Limb (tissue), 2 donors: ENCODE data around the gene STRAP.
"Not testable (repeated sequence)": the region's sequence is repeated elsewhere in the genome, so short reads cannot be mapped to it uniquely, and the experiment has no call there.

Source experiments
- DNase-seq, 2 donors: peaks; one replicate each; pipeline ENCODE4 v3.0.0-alpha.2; 2016; ENCODE audit errors: extremely low spot score in 2 of 2

STRAP gene

DNA sequence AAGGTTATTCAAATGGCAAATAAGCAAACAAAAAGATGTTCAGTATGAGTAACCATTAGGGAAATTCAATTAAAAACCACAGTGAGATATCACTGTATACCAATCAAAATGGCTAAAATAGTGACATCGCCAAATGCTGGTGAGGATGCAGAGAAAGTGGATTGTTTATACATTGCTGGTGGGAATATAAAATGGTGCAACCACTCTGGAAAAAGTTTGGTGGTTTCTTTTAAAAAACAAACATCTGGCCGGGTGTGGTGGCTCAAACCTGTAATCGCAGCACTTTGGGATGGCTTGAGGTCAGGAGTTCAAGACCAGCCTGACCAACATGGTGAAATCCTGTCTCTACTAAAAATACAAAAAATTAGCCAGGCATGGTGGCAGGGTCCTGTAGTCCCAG is 14.0 kb upstream of the STRAP start:
- no peak for DNase-seq

DNA sequence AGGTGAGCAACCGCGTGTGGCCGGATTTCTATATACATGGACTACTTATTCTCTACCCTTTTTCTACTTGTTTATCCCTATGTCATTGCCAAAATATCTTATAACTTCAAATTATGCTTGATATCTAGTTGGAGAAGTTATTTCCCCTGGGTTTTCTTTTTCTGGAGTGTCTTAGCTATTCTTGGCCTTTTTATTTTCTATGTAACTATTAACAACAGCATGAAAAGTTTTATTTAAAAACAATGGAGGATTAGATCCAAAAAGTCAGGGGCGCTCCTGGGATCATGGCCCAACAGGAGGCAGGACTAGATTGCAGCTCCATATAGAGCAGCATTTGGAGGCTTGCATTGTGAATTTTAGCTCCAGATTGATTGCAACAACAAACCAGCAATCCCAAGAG is 8.6 kb upstream of the STRAP start:
- DNase-seq, result no peak

DNA sequence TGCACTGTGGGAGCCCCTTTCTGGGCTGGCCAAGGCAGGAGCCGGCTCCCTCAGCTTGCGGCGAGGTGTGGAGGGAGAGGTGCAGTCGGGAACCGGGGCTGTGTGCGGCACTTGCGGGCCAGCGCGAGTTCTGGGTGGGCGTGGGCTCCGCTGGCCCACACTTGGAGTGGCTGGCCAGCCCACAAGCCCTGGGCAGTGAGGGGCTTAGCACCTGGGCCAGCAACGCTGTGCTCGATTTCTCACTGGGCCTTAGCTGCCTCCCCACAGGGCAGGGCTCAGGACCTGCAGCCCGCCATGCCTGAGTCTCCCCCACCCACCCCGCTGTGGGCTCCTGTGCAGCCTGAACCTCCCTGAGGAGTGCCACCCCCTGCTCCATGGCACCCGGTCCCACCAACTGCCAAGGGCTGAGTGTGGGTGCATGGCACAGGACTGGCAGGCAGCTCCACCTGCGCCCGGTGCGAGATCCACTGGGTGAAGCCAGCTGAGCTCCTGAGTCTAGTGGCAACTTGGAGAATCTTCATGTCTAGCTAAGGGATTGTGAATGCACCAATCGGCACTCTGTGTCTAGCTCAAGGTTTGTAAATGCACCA is 7.5 kb upstream of the STRAP start:
- not testable (repeated sequence) for DNase-seq

DNA sequence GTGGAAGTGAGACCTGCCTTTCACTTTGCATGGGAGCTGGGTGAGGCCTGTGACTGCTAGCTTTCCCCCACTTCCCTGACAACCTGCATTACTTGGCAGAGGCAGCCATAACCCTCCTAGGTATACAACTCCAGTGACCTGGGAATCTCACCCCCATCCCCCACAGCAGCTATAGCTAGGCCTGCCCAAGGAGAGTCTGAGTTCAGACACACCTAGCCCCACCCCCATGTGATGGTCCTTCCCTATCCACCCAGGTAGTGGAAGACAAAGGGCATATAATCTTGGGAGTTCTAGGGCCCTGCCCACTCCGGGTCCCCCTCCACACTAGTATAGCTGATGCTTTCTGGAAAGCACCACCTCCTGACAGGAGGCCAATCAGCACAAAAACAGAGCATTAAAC is 6.3 kb upstream of the STRAP start:
- no peak for DNase-seq

DNA sequence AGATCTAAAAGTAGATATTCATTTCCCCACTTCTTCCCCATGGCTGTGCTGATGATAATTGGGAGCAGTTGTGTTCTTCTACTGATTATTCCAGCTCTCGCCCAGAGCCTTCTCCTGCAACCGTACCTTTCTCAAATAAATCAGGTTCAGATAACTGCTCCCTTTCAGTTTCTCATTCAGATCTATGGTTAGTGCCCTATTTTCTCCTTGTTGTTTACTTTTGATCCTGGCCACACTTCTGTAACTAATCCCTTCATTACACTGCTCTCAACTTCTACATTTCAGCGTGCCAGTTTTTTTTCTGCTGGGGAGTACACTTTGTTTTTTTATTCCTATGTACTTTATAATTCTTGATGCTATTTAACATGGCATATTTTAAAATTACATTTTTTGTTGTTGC is 2.8 kb upstream of the STRAP start:
- no peak for DNase-seq

DNA sequence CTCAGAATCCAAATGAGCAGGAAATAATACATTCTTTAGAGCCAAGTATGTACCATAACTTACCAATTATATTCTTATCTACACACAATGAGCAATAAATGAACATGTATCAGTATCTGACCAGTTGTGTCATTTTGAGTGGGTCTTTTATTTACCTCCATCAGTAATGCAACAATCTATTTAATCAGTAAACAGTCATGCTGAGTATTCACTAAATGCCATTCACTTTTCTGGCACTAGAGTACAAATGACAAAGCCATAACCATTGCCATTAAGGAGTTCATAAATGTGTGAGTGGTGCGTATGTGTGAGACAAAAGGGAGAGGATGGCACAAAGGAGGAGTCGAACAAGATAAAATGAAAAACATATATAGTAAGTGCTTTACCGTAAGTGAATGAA is 1.5 kb upstream of the STRAP start:
- DNase-seq, result no peak

DNA sequence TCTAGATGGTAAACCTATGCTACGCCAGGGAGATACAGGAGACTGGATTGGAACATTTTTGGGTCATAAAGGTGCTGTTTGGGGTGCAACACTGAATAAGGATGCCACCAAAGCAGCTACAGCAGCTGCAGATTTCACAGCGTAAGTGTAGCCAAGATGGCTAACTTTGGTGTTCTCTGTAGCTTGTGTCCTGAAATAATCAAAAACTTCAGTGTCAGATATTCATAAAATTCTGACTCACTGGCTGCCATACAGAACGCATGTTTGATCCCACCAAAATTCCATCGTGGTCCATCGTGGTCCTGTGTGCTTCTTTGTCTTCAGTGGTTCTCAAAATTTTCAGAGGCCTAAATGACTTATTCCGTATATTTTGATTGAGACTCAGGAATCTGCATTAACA is 1.3 kb downstream of the STRAP start:
- no peak for DNase-seq

DNA sequence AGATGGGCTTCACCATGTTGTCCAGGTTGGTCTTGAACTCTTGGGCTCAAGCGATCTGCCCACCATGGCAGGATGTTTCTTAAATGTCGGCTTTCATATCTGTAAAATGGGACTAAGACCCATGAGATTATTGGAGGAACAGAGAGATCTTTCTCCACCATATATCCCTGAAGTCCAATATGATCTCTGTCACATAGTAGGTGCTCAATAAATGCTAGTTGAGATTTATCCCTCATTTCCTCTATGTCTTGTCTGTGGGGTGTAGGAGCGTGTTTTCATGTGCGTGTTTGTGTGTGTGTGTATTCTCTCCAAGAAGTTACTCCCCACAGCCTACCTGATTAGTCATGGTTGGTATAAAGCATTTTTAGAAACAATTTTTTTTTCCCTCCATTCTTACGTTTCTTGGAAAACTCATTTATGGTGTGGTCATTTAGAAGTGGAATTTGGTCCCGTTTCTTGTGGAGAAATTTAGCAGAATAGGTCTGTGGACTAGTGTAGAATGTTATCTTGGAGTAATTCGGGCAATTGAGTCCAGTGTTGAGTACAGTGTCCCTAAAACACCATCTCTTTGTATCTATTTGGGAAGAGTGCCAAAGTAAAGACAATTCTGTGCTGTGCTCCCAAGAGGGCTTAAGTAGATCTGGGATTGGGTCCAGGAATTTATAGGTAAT is 4.3 kb downstream of the STRAP start:
- DNase-seq, result no peak

DNA sequence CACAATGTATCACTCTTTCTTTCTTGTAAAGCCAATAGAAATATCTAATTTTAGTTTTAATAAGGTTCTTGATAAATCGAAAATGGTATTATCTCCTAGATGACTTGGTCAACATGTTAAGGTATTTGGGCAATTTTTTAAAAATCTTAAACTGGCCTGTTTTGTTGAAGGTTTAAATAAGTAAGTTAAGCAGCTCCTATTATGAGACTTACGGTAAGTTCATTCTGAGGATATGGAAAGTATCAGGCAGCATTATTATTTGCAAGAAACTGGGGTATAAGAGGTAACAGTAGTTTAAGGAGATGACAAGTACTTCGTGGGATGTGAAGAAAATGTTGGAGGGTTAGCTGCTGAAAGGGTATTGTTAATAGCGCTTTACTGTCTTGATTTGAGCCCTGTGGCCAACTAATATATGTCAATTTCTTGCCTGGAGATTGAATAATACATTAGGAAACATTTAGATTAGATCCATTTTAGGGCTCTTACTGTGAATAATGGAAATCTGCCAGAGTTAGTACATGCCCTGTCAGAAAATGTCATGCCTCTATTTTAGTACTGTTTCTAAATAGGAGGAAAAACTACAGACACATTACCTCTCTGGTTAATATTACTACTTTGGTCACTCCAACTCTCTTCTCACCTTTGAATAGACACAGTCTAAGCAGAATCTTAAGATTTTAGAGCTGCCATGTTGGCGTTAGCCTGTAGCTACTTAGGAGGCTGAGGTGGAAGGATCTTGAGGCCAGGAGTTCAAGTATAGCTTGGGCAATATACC is 5.0 kb downstream of the STRAP start:
- DNase-seq, result no peak

DNA sequence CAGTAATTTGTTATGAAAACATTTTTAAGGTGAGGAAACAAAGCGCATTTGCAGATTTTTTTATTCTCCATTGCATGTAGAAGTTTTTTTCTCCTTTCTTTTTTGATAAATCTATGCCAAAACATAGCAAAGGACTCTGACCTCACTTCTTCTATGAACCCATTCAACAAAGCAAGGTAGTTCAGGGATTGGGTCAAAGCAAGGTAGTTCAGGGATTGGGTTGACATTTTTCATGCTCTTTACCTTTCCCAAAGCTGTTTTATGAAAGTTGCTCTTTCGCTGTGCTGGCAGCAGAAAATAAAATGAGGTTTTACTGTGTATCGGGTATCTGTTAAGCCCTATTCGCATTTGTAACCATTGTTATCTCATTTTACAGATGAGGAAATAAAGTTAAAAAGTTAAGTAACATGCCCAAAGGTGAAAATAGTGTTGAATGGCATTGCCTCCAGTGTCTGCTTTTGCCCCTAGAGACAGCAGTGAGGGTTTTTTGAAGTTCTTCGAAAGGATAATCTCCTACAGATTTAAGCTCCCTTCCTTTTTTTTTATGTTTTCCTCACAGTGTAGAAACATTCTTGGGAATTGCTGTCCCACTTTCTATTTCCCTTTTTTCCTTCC is 10.6 kb downstream of the STRAP start:
- DNase-seq, result no peak

DNA sequence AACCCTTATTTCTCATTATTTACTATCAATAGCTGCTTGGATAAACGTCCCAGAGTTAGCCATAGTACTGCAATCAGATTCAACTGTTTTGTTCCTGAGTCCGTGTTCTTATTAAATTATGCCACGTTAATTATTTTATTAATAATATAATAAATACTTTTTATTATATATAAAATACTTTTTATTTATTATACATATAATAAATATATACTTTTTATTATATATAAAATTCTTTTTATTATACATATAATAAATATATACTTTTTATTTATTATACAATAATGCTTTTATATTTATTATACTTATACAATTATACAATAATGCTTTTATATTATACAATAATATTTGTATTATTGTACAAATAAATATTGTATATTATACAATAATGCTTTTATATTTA is 11.1 kb downstream of the STRAP start:
- DNase-seq, result no peak

DNA sequence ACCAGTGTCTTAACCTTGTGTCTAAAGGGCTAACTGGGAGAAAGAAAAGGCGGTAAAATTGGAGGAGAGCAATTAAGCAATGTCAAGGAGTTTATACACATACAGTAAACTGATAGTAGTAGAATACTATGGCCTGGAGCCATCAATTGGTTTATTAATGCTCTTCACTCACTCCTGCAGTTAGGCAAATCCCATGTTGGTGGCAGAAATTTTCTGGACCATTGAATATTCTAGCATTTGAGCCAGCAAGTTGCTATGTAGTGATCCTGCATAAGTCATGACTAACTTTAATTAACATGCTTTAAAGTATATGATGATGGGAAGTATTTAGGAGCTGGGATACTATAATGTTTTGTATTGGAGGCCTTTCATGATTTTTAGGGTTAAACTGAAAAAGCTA is 14.7 kb downstream of the STRAP start:
- DNase-seq, result no peak

DNA sequence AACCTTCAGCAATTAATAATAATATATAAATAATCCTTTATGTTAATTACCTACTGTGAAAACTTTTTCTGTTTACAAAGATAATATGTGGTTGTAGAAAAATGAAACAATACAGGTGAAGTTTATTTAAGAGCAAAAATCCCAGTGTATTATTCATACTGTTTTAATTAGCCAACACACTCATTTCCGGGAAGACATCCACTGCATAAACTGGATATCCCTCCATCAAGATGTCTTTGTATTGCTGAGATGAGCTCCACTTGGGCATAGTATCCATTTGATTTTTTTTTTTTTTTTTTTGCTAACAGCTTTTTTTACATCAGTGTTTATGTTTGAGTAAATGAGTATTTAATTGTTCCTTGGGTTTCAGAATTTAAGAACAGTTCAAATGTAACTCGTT is 15.2 kb downstream of the STRAP start:
- no peak for DNase-seq

DNA sequence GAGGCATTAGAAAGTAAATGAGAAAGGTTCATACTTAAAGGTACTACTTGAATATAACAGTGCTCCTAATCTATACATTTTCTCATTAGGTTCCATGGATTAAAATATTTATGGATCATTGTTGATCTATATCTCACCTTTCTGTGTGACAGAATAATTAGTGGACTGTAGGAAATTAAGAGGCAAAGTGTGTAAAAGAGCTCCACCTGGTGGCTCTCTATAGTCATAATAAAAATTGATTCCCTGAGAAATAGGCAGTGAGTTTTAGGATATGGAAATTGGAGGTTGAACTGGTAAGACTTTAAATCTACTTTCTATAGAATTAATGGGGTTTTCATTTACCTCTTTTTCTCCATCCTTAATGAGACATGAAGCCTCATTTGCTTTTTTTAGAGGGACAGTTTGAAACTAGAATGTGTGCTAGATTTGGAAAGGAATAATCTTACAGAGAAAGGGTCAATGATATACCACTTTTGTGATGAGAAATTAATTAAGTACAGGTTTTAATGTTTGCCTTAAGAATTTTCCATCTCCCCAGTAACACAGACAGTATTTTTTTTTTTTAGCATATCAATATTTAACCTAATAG is 17.2 kb downstream of the STRAP start:
- no peak for DNase-seq

DNA sequence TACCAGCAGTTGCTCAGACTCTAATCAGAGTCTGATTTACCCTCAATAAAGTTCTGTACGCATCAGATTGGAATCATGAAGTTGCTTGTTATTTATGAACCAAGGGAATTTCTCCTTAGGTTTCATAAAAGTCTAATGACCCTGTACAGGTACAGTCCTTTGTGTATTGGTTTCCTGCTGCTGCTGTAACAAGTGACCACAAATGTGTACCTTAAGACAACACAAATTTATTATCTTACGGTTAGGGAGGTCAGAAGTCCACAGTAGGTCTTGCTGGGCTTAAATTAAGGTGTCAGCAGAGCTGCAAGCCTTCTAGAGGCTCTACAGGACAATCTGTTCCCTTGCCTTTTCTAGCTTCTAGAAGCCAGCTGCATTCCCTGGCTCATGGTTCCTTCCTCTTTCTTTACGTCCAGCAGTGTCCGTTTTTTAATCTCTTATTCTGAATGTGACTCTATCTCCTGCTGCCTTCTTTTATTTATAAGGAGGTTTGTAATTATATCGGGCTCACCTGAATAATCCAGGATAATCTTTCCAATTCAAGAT is 22.3 kb downstream of the STRAP start:
- no peak for DNase-seq

DNA sequence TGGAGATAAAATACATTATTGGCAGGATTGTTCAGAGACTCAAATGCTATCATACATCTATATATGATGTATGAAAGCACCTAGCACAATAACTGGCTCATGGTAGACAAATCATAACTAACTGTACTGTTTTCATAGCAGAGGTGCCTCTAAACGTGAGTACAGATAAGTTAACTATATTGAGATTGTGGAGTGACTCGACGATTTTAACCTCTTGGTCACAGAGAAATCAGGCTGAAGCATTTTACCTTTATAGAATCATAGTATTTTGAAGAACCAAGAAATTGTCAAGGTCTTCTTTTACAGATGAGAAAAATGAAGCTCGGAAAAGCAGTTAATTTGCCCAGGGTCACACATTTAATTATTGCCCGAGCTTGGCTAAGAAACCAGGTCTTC is 28.3 kb downstream of the STRAP start:
- DNase-seq, result no peak

DNA sequence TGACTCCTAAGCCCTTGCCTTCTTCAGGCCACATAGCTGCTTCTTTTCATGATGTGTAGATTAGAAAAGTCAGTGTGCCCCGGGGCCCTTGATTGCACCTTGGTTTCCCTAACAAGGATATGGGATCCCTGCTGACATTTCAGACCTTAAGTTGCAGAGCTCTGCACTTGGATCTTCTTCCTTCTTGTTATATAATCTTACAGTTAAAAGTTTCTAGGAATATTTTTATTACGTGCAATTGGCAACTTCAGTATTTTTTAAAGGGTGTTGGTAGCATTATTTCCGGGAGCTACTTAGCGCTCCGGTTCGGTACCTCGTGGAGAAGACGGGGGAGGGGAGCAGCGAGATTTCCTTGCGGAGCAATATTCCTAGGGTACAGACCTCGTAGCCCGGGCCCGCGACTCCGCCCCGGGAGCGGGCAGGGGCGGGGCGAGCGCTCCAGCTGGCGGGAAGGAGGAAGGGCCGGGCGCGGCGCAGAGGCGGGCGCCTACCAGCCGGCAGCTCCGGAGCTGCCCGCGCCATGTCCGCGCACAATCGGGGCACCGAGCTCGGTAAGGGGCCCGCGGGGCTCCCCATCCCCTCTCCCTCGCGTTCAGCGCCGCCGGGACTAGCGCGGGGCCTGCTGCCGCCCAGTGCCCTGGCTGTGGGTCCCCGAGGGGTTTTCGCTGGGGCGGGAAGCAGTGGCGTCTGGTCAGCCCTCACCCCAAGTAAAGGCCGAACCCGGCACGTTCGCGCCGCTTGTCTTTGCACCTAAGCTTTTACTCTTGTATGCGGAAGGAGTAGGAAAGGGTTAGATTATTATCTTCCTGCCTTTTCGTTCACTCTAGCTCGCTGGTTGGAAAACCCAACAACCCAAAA is 28.9 kb downstream of the STRAP start, which contains the start of gene DERA:
Gene DERA, plus strand, starts transcription at position 469 of the 858 bp plus-strand sequence. Its CDS starts 52 bp downstream, at position 521.
- DNase-seq, result peak; percentile 85 to 90

DNA sequence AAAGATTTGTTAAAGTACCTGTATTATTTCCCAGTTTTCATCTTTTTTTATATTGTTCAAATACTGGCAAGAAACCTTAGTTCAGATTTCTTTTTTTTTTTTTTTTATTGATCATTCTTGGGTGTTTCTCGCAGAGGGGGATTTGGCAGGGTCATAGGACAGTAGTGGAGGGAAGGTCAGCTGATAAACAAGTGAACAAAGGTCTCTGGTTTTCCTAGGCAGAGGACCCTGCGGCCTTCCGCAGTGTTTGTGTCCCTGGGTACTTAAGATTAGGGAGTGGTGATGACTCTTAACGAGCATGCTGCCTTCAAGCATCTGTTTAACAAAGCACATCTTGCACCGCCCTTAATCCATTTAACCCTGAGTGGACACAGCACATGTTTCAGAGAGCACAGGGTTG is 29.7 kb downstream of the STRAP start:
- DNase-seq, result not testable (repeated sequence)

DNA sequence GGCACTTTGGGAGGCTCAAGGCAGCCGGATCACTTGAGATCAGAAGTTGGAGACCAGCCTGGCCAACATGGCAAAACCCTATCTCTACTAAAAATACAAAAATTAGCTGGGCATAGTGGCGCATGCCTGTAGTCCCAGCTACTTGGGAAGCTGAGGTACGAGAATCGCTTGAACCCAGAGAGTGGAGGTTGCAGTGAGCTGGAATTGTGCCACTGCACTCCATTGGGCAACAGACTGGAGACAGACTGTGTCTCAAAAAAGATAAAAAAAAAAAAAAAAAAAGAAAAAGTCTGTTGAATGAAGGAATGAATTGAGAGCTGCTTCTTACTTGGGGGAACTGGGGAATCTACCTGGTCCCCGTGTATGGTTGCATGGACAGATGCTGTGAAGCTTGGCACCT is 31.9 kb downstream of the STRAP start:
- DNase-seq, result not testable (repeated sequence)

DNA sequence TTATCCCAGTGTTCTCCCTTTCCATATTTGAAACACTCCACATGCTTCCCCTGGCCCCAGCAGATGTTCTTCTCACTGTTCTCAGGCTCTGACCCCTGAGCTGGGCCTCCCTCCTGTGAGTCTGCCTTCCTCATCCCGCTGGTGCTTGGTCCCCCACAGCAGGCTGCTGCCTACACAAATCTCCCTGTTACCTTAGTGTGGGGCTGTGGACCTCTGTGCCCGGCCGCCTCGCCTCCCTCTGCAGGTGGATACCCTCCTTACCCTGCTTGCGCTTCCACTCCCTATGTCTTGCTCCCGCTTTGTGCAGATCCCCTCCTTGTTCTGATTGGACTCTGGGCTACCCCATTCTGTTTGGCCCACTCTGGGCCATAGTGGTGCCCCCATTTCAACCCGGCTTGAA is 35.9 kb downstream of the STRAP start:
- DNase-seq, result no peak

DNA sequence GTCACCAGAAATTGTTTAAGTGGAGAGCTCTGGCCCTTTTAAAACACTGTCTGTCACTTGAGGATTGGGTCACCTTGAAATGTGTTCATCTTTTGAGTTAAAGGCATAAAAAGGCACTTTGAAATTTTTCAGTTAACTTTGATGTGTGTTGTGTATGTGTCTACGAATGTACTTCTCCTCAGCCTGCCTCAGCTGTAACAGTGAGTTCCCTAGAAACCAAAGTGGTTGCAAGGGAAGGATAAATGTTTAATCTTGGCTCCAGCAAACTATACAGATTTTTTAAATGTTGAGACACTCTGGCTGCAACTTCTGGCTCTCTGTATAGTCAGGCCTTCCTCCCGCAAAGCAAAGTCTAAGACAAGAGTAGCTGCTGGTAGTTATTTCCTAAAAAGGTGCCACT is 37.2 kb downstream of the STRAP start:
- peak in 1 of 2 donors; percentile 25 for DNase-seq
